IMR-90 (cell line): ENCODE results near the gene COX17. TPM values are rescaled to one million over a fixed set of nuclear protein-coding genes. Genes with fewer than 3 reads are reported as not detected.
A peak's percentile ranks its signal among the peaks of the same experiment; 100 is the strongest.

Source experiments
- ATAC-seq: fragments of 200-7000 bp; cut with Tn5 transposase; 2 replicates; pipeline ENCODE4 v1.9.1; 2020; ENCODE audit warnings: low read depth, mild to moderate bottlenecking, moderate library complexity
- BruUV-seq: library from RNA; stranded (reverse); fragments of 400-500 nt; replicated peaks from 2 replicates; lab custom pipeline; 2021; lab: Mats Ljungman, UMichigan
- CTCF ChIA-PET: fragments of 300-600 bp; formaldehyde crosslinking; extraction: SDS; loops from one replicate; lab custom pipeline; 2021; ENCODE audit warnings: antibody characterized with exemption; lab: Yijun Ruan, JAX
- POLR2A ChIA-PET: fragments of 300-600 bp; sonication (Branson Sonifier 250); formaldehyde crosslinking; loops from one replicate; lab custom pipeline; 2022; ENCODE audit warnings: antibody characterized with exemption; ENCODE audit not compliant: unreplicated experiment; lab: Charles Lee
- DNase-seq: peaks from one replicate; pipeline ENCODE4 v3.0.0; 2013
- H2AFZ ChIP-seq: replicated peaks from 2 replicates; pipeline ENCODE3; 2013; ENCODE audit warnings: low read length, mild to moderate bottlenecking; ENCODE audit not compliant: poor library complexity
- H2AK5ac ChIP-seq: 2 replicates; pipeline ENCODE4 v1.6.1; 2013; ENCODE audit warnings: low read depth, low read length, inconsistent platforms
- H2AK9ac ChIP-seq: replicated peaks from 2 replicates; pipeline ENCODE3; 2013; ENCODE audit warnings: mild to moderate bottlenecking, low read depth, low read length, moderate library complexity; ENCODE audit not compliant: poor library complexity
- H2BK120ac ChIP-seq: 2 replicates; pipeline ENCODE4 v1.6.1; 2013; ENCODE audit warnings: low read depth, low read length, inconsistent platforms
- H2BK15ac ChIP-seq: 3 replicates; pipeline ENCODE4 v1.6.1; 2013; ENCODE audit warnings: low read depth, low read length, inconsistent platforms
- H2BK20ac ChIP-seq: 2 replicates; pipeline ENCODE4 v1.6.1; 2013; ENCODE audit warnings: low read depth, mild to moderate bottlenecking, inconsistent platforms, low read length, moderate library complexity
- H2BK5ac ChIP-seq: 2 replicates; pipeline ENCODE4 v1.6.1; 2013; ENCODE audit warnings: mild to moderate bottlenecking, low read depth, low read length, inconsistent platforms; ENCODE audit not compliant: poor library complexity, severe bottlenecking
- H3K14ac ChIP-seq: replicated peaks from 2 replicates; pipeline ENCODE4 v1.6.1; 2013; ENCODE audit warnings: low read depth, low read length, inconsistent platforms
- H3K18ac ChIP-seq: 2 replicates; pipeline ENCODE4 v1.6.1; 2013; ENCODE audit warnings: low read depth, low read length, control low read depth
- H3K23ac ChIP-seq: 2 replicates; pipeline ENCODE4 v1.6.1; 2013; ENCODE audit warnings: low read depth, low read length, inconsistent platforms
- H3K27ac ChIP-seq: 2 replicates; pipeline ENCODE4 v1.5.1; 2013; ENCODE audit warnings: mild to moderate bottlenecking, control low read depth, low read length; ENCODE audit not compliant: insufficient read depth
- H3K27me3 ChIP-seq: 2 replicates; pipeline ENCODE4 v1.6.1; 2013; ENCODE audit warnings: low read length; ENCODE audit not compliant: control insufficient read depth, insufficient read depth
- H3K36me3 ChIP-seq: 2 replicates; pipeline ENCODE4 v1.6.1; 2013; ENCODE audit warnings: low read length, mixed read lengths; ENCODE audit not compliant: control insufficient read depth, insufficient read depth
- H3K4ac ChIP-seq: 2 replicates; pipeline ENCODE4 v1.6.1; 2013; ENCODE audit warnings: low read depth, low read length, inconsistent platforms
- H3K4me1 ChIP-seq: 2 replicates; pipeline ENCODE4 v1.6.1; 2013; ENCODE audit warnings: low read length, mixed read lengths; ENCODE audit not compliant: control insufficient read depth, insufficient read depth
- H3K4me2 ChIP-seq: 2 replicates; pipeline ENCODE4 v1.6.1; 2013; ENCODE audit warnings: low read depth, mild to moderate bottlenecking, control low read depth, low read length, moderate library complexity
- H3K4me3 ChIP-seq: 2 replicates; pipeline ENCODE4 v1.5.1; 2013; ENCODE audit warnings: low read depth, mild to moderate bottlenecking, control low read depth, low read length, moderate library complexity; ENCODE audit not compliant: insufficient read depth
- H3K56ac ChIP-seq: 2 replicates; pipeline ENCODE4 v1.6.1; 2013; ENCODE audit warnings: low read length, inconsistent platforms; ENCODE audit not compliant: insufficient read depth; ENCODE audit errors: extremely low read depth
- H3K79me1 ChIP-seq, 2 experiments: 2 replicates each; pipeline ENCODE4 v1.6.1; 2013; ENCODE audit warnings: low read length in 2 of 2, inconsistent platforms in 1 of 2, low read depth in 1 of 2
- H3K9ac ChIP-seq: 2 replicates; pipeline ENCODE4 v1.6.1; 2013; ENCODE audit warnings: low read depth, low read length, control low read depth
- H3K9me1 ChIP-seq: 2 replicates; pipeline ENCODE4 v1.6.1; 2013; ENCODE audit warnings: low read length, inconsistent platforms; ENCODE audit not compliant: insufficient read depth
- H3K9me3 ChIP-seq: 2 replicates; pipeline ENCODE4 v1.6.1; 2013; ENCODE audit warnings: low read length; ENCODE audit not compliant: control insufficient read depth, insufficient read depth
- H4K20me1 ChIP-seq: 2 replicates; pipeline ENCODE4 v1.6.1; 2013; ENCODE audit warnings: low read length, inconsistent platforms; ENCODE audit not compliant: insufficient read depth
- H4K5ac ChIP-seq: 2 replicates; pipeline ENCODE4 v1.6.1; 2013; ENCODE audit warnings: mild to moderate bottlenecking, low read depth, low read length, control low read depth
- H4K8ac ChIP-seq, 2 experiments: 2 replicates each; pipeline ENCODE4 v1.6.1; 2013; ENCODE audit warnings: low read depth in 2 of 2, low read length in 2 of 2, control low read depth in 1 of 2, inconsistent platforms in 1 of 2
- H4K91ac ChIP-seq: 2 replicates; pipeline ENCODE4 v1.6.1; 2013; ENCODE audit warnings: low read depth, low read length, inconsistent platforms; ENCODE audit not compliant: insufficient read depth
- BHLHE40 ChIP-seq: fragments of 150-350 bp; IDR thresholded peaks from 2 replicates; pipeline ENCODE4 v1.6.1; 2016; ENCODE audit warnings: mild to moderate bottlenecking, low read depth, low read length
- ELK1 ChIP-seq: fragments of 150-350 bp; IDR thresholded peaks from 2 replicates; pipeline ENCODE4 v1.6.1; 2016; ENCODE audit warnings: low read depth, mild to moderate bottlenecking, low read length, moderate library complexity, borderline replicate concordance
- MAZ ChIP-seq: IDR thresholded peaks from 2 replicates; pipeline ENCODE4 v1.6.1; 2012; ENCODE audit warnings: low read depth, mild to moderate bottlenecking, low read length, improper control_type of control experiment, moderate library complexity, borderline replicate concordance
- MXI1 ChIP-seq: IDR thresholded peaks from 2 replicates; pipeline ENCODE4 v1.6.1; 2012; ENCODE audit warnings: low read depth, mild to moderate bottlenecking, low read length, moderate library complexity, borderline replicate concordance
- NFE2L2 ChIP-seq: fragments of 150-350 bp; IDR thresholded peaks from 2 replicates; pipeline ENCODE4 v1.6.1; 2016; ENCODE audit warnings: low read depth, mild to moderate bottlenecking, low read length
- RAD21 ChIP-seq: IDR thresholded peaks from 2 replicates; pipeline ENCODE4 v1.6.1; 2012; ENCODE audit warnings: low read length, improper control_type of control experiment
- RCOR1 ChIP-seq: IDR thresholded peaks from 2 replicates; pipeline ENCODE4 v1.6.1; 2012; ENCODE audit warnings: mild to moderate bottlenecking, low read length, improper control_type of control experiment; ENCODE audit not compliant: insufficient replicate concordance
- WGBS, 2 experiments: methylation state at CpG; one replicate each; pipeline versions ENCODE4 v1.1.5 to v1.1.7; 2013; ENCODE audit warnings: missing lambda C conversion rate in 2 of 2; ENCODE audit not compliant: insufficient read length in 1 of 2; ENCODE audit errors: extremely low coverage in 2 of 2; 5-methylcytosine and 5-hydroxymethylcytosine counted together
- dilution Hi-C: fragments of 300-500 bp; cut with HindIII; formaldehyde crosslinking; loops from one replicate; pipeline ENCODE4 v1.14.3; 2018; ENCODE audit warnings: low sequenced_read_pairs; ENCODE audit not compliant: unreplicated experiment
- in situ Hi-C: fragments of 300-500 bp; cut with MboI; formaldehyde crosslinking; loops from 3 replicates; pipeline ENCODE4 v1.14.3; 2019; ENCODE audit warnings: low sequenced_read_pairs, inconsistent platforms, mixed read lengths
- intact Hi-C: fragments of 100-400 bp; cut with micrococcal nuclease; formaldehyde crosslinking; loops from 2 replicates; pipeline ENCODE4 v1.10.0; 2022
- polyA plus RNA-seq, 3 experiments: library from polyadenylated mRNA; depleted of rRNA; stranded (reverse); fragments of >200 nt; gene quantifications; 2 replicates each; pipeline ENCODE4 v1.2.3, GENCODE V29; 2012; ENCODE audit warnings: low replicate concordance in 1 of 3
- total RNA-seq: library from RNA; depleted of rRNA; stranded (reverse); fragments of >200 nt; gene quantifications from 2 replicates; pipeline ENCODE4 v1.2.3, GENCODE V29; 2012
- TF ChIP-seq, protein P1 (sequence below): conservative IDR thresholded peaks from 2 replicates; pipeline ENCODE4 v1.5.1; 2012; ENCODE audit warnings: mild to moderate bottlenecking, low read depth, low read length, improper control_type of control experiment

The COX17 gene
- total and polyA plus RNA-seq, 2 of the 4 experiments (the other 2 are of a cell fraction), result 2.0 to 24.5 TPM

- Histone ChIP-seq H4K8ac (no peak overlapping the region), H3K56ac (no peak overlapping the region), H3K79me1 (no peaks in the 10 kb centered on the region), H3K23ac (no peak overlapping the region), H4K20me1 (no peaks in the 10 kb centered on the region), H3K18ac (no peak overlapping the region), H2AK5ac (no peak overlapping the region), H2BK20ac (no peak overlapping the region), H3K9me1 (no peaks in the 10 kb centered on the region), H4K5ac (no peak overlapping the region), H3K4me2 (peak overlapping the region; percentile 9; the same call in 1 of the 2 replicates), H3K9me3 (no peaks in the 10 kb centered on the region), H3K4me3 (no peak overlapping the region), H2BK120ac (no peak overlapping the region), H3K36me3 (no peaks in the 10 kb centered on the region), H2BK5ac (no peak overlapping the region), H4K91ac (no peak overlapping the region), H3K27me3 (0 out of 2 replicates have a peak, but pooled peaks cover 2% of the 10 kb centered on the region), H2AFZ (no peak overlapping the region), H3K4me1 (peaks cover 4% of the 10 kb centered on the region), H3K4ac (no peak overlapping the region), H3K27ac (no peak overlapping the region), H2AK9ac (no peak overlapping the region), H2BK15ac (no peak overlapping the region), H3K9ac (no peak overlapping the region), H3K14ac (no peak overlapping the region)
- ChIA-PET CTCF (interaction anchor here (0.6 kb wide), 1 partner anchor 32 kb away, joined by 3 read pairs; no protein-coding TSS in a partner anchor), POLR2A (no interaction called here)
- no TSS peak for BruUV-seq
- ATAC-seq (no peak), DNase-seq (peak; percentile 61)
- in situ Hi-C loops (no loop called here), dilution Hi-C loops (no loop called here), intact Hi-C loops (no loop called here)
- WGBS, 2 experiments, result 40% methylated on average over 1 of the region's 3 CpGs; no CpG with 5 or more reads in 1 of the 2 experiments
- no peak for TF ChIP-seq ELK1
- TF ChIP-seq RAD21, result no peak
- no peak for TF ChIP-seq MAZ
- TF ChIP-seq RCOR1, result no peak
- TF ChIP-seq, protein P1, sequence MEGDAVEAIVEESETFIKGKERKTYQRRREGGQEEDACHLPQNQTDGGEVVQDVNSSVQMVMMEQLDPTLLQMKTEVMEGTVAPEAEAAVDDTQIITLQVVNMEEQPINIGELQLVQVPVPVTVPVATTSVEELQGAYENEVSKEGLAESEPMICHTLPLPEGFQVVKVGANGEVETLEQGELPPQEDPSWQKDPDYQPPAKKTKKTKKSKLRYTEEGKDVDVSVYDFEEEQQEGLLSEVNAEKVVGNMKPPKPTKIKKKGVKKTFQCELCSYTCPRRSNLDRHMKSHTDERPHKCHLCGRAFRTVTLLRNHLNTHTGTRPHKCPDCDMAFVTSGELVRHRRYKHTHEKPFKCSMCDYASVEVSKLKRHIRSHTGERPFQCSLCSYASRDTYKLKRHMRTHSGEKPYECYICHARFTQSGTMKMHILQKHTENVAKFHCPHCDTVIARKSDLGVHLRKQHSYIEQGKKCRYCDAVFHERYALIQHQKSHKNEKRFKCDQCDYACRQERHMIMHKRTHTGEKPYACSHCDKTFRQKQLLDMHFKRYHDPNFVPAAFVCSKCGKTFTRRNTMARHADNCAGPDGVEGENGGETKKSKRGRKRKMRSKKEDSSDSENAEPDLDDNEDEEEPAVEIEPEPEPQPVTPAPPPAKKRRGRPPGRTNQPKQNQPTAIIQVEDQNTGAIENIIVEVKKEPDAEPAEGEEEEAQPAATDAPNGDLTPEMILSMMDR, result no peak
- no peak for TF ChIP-seq NFE2L2
- no peak for TF ChIP-seq BHLHE40
- TF ChIP-seq MXI1, result no peak
Observed at GRCh38 chr3:119649761-119650160, 27.4 kb downstream of the COX17 start.
